ENCODE data around the gene EPHB1.

DNA sequence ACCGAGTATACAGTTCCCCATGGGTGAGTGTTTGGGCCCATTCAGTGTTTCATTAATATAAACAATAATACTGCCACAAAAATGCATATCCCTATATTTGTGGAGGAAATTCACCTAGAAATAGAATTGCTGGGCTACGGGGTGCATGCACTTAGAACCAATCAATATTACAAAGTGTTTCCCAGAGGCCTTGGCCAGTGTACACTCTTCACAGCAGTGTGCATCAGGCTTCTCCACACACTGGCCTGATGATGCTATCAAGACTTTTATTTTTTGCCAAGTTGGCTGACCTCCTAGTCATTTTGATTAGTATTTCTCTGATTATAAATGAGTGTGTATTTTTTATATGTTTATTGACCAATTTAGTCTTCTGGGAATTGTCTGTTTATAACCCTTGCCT lies 323.7 kb downstream of the EPHB1 start:
- TF ChIP-seq POLR2AphosphoS5 (IDR thresholded peaks at IDR 0.05; ENCODE audit: low read depth, low read length) (no peak), TAF1 (IDR thresholded peaks at IDR 0.05; ENCODE audit: borderline replicate concordance, insufficient read depth, low read length) (no peak), FOXP2 (optimal IDR thresholded peaks at IDR 0.05; ENCODE audit: borderline replicate concordance, extremely low read depth, extremely low read length, insufficient read depth) (no peak), SIN3A (IDR thresholded peaks at IDR 0.05; ENCODE audit: borderline replicate concordance, insufficient read depth, low read length) (no peak)

Data from PFSK-1 (cell line).